ENCODE results near the gene GALNT6.

- TF ChIP-seq CTCF (conservative IDR thresholded peaks at IDR 0.05) (no peak), ZFX (IDR thresholded peaks at IDR 0.05) (no peak)
Measured at GRCh38 chr12:51386351-51386750, 4.9 kb downstream of the GALNT6 start.

Measured in C4-2B (cell line).